Ecto neural progenitor cell (in vitro differentiated cells): Measurements from ENCODE around the gene PIEZO2.

ENCODE experiments used
- DNase-seq: peaks from one replicate; pipeline ENCODE4 v3.0.0-alpha.2; 2018; ENCODE audit warnings: low spot score

Gene PIEZO2

GRCh38 chr18:11113046-11113548, 36.3 kb downstream of the PIEZO2 start:
- no peak for DNase-seq

DNA sequence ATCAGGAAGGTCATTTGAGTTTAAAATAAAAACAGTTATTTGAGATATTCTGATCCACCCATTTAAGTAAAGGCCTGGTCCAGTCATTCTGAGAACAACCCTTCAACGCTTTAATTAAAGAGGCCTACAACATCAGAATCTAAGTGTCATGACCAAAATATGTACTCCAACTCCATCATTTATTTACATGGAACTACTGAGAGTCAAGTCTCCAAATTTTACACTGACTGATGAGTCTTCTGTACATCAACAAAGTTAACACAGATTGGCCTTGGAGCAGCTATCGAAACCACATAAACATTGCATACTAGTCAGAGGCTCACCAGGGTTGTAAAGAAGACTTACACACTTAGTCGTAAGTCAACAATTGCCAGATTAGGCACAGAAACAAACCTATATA, 37.1 kb downstream of the PIEZO2 start:
- DNase-seq, result no peak

- no peak for DNase-seq
Observed at GRCh38 chr18:11110509-11110908, 38.9 kb downstream of the PIEZO2 start.

DNA sequence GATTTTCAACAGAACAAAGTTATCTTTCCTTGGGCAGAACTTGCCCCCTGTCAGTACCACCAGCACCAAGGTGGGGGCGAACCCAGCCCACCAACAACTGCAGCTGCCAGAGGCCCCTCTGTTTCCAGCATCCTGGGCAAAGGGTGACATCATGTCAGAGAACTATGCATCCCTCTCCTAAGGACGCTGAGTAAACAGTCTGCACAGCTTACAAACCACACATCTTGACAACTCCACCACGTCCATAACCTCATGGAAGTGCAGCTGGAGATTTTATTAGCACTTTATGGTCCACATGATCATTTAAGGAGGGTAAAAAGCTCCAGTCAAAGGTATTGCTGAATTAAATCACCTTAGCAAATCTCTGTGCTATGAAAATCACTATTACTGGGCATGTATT, 40.4 kb downstream of the PIEZO2 start:
- no peak for DNase-seq

GRCh38 chr18:11106894-11107293, 42.5 kb downstream of the PIEZO2 start:
- no peak for DNase-seq

GRCh38 chr18:11105463-11105862, 43.9 kb downstream of the PIEZO2 start:
- DNase-seq, result no peak

DNA sequence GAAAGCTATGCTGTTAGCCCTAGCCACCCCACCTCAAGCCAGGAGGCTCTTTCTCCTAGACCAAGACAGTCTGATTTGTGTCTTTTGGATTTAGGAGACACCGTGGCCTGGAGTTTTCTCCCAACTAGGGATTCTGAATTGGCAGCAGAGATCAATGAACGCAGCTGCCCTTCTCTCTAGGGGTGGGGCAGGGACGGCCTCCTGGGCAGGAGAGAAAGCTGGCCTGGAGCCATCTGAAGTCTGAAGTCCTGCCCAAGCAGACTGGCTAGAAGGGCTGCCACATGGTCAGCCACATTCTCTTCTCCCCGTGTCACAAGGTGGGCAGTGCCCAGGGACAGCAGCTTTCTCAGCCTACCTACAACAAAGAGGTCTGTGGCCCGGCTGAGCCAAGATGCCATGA, 45.1 kb downstream of the PIEZO2 start:
- DNase-seq, result no peak

- no peak for DNase-seq
Observed at GRCh38 chr18:11096839-11097750, 52.3 kb downstream of the PIEZO2 start.

DNA sequence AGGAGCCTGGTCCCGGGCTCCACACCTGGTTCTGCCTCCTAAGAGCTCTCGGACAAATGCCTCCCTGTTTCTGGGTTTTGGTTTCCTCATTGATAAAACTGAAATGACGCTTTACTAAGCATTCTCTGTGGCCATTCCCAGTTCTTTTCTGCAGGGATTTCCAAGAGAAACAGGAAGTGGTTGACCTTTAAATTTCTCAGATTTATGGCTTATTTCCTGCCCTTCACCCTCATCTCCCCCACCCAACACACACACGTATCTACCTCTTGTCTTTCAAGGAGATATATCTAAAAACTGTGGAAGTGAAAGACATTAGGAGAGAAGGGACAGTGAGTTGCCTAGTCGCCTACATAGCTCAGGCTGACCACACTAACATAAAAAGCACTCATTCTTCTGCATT, 53.0 kb downstream of the PIEZO2 start:
- no peak for DNase-seq

DNA sequence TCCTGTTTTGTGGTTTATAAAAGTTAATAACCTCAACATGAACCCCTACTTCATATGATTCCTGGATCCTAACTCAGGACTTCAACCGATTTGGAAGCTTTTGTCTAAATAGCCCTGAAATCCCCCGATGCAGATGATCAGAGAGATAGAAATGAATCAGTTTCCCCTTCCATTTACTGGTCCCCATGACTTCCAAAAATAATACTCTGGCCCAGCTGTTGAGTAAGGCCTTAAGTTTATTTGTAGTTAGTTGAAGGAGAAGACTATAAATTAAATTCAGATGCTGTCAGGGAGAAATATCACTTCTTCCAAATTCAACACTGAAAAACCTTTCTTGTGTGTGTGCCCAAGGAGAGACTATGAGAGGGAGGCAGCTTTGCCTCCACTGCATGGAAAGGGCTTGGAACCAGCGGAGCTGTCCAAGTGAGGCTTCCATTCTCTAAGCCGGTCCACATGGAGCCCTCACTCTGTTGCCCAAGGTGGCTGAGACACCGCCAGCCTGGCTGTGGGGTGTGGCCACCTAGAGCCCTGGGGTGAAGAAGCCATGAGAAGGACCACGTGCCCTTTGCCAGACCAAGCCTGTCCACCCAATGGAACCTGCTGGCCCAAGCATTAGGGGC, 53.6 kb downstream of the PIEZO2 start:
- no peak for DNase-seq

DNA sequence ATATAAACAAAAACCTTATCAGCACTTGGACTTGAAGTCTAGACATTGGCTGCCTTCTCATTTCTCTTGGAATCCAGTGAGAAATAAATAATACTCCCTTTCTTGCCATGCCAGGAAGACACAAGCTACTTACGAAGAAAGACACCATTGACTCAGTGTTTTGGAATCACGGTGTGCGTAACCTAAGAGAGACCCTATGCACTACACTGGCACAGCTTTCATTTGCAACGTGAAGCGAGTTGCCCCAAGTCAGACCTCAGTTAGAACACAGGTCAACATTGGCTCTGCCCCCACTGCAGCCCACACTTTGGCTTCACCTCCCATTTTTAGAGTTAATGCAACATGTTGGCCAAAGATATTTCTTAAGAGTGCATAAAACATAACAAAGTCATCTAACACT, 54.2 kb downstream of the PIEZO2 start:
- no peak for DNase-seq

- no peak for DNase-seq
Observed at GRCh38 chr18:11091746-11092145, 57.6 kb downstream of the PIEZO2 start.

DNA sequence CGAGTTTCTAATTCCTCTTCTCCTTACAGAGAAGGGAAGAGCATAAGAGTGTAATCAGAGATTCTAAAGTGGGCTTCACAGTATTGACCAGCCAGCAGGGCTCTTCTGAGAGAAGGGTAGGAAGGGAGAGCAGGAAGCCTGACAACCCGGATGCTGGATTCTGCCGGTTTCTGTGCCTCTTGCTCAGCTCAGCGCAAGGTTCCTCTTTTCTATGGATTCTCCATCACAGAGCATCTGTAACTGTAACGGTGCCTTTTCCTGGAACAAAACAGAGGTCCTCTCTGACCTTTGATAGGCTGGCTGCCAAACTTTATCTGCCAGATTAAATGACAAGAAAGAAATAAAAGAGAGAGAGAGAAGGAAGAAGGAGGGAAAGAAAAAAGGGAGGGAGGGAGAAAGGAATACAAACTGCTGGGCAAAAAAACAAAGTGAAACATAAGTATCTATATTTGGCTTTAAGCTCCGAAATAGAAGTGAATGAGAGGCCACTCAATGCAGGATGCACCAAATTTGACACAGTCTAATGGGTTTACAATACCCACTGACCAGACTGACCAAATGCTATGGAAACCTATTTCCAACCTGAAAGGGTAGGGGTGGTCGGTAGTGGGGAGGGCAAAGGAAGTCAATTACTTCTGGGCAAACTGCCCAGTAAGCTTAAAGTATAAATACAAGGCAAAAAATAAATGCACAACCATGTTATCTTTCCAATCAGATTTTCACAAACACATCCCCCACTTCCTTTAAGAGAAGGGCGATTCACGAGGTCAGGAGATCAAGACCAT, 59.2 kb downstream of the PIEZO2 start:
- DNase-seq, result no peak

DNA sequence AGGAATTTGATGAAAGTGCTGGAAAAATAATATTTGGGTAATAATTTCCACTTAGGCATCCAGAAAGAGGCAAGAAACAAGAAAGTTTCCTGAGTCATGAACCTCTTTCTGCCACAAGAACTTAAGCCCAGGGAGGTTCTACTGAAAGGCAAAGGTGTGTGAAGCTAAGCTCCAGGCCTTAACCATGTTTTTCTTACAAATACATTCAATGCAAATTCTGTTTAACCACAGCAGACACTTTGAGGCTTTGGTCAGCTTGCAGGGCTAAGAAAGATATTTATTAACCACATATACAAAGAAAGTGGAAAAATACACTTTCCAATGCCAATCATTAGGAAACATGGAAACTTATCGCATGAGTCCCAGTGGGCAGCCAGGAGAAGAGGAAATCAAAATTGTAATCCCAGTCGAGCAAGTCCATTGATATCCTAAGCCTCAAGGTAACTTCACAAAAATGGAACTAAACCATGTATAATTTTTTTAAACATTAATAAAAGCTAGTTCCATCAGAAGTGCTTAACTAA, 68.3 kb downstream of the PIEZO2 start:
- no peak for DNase-seq

DNA sequence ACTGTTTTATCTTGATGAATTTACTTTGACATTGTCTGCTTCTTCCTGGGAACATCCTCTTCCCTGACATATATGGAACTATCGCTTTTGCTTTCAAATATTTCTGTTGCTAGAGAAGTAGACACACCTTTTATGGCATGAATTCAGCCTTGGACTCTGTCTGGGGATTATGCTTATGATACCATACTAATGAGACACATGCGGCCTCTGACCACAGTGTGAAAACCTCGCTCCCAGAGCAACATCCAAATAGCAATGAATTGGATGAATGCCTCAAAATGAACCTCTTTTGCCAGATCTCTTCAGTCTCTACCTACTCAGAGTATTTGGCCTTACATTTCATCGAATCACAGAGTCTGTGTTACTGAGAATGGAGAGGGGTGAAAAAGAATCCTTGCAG, 70.9 kb downstream of the PIEZO2 start:
- no peak for DNase-seq

GRCh38 chr18:11077548-11078187, 71.7 kb downstream of the PIEZO2 start:
- DNase-seq, result no peak

- DNase-seq, result no peak
Observed at GRCh38 chr18:11074889-11075288, 74.5 kb downstream of the PIEZO2 start.

- no peak for DNase-seq
Observed at GRCh38 chr18:11073971-11074370, 75.4 kb downstream of the PIEZO2 start.

- no peak for DNase-seq
Observed at GRCh38 chr18:11072632-11073031, 76.7 kb downstream of the PIEZO2 start.

DNA sequence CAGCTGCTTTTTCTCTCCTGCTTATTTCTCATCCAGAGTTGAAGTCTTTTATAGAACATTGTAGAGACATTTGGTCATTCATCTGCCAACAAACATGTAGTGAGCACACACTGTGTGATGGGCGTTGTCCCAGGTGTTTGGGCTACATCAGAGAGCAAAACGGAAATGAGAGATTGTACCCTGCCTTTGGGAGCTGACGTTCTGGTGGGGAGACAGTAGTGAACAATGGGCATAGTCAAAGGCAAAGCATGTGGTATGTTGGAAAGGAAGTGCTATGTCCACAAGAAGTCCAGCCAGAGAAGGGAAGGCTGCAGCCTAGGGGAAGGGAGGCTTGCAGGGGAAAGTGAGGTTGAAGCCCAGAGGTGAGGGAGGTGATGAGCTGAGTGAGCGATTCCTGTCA, 78.1 kb downstream of the PIEZO2 start:
- DNase-seq, result no peak

GRCh38 chr18:11070593-11070992, 78.8 kb downstream of the PIEZO2 start:
- no peak for DNase-seq

DNA sequence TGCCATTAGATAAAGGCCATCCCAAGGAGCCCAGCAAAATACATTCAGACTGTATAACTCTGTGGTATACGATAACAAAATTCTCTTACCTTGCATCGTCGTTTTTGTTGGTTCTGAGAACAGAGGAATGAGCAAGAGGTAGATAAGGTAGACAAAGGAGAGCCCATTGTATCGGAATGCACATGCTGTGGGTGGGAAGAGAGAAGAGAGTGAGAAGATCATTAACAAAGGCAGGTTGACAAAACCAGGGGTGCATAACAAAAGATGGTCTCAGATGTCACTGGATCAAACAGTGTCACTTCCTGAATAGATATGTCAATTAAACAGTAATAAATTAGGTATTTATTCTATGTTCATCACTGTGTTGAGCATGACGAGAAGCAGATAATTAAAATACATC, 83.3 kb downstream of the PIEZO2 start:
- no peak for DNase-seq
